NCI-H748 (cell line): ENCODE data around the gene BICDL1.
"Not testable (repeated sequence)": the region's sequence is repeated elsewhere in the genome, so short reads cannot be mapped to it uniquely, and the experiment has no call there.

Experiments
- DNase-seq: peaks from one replicate; lab custom pipeline; 2025; ENCODE audit not compliant: unreplicated experiment; lab: John Stamatoyannopoulos, UW

Gene BICDL1

DNA sequence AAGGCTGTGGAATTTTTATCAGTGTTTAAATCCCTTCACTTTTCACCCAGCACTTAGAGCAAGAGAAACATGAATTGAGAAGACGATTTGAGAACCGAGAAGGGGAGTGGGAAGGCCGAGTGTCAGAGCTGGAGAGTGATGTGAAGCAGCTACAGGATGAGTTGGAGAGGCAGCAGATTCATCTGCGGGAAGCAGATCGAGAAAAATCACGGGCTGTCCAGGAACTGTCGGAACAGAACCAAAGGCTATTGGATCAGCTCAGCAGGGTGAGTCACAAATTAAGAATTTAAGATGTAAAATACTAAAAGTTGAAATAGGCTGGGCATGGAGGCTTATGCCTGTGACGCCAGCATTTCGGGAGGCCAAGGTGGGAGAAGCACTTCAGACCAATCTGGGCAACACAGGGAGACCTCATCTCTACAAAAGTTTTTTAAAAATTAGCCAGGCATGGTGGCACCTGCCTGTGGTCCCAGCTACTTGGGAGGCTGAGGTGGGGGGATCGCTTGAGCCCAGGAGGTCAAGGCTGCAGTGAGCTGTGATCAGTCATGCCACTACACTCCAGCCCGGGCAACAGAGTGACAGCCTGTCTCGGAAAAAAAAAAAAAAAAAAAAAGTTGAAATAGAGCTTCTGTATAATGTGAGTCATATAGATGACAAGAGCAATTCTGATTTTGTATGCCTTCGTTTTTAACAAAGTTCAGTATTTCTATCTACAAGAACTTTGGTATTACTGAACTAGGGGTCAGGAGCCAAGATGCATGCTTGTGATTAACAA lies 9.6 kb downstream of the BICDL1 start:
- no peak for DNase-seq

DNA sequence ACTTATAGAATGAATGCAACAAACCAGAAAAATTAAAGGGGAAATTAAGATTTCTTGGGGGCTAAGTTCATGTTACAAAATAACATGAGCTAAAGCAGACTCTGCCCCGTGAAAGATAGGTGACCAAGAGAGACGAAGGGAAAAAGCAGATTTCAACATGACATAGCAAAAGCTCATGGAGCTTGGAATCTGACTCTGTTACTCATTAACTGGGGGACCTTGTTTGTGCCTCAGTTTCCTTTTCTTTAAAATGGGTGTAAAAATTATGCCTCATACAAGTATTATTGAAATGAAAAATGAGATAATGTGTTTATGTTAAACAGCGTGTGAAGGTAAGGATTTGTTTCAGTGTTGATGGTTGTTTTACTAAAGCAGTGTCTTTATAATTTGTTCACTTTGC lies 11.5 kb downstream of the BICDL1 start:
- DNase-seq = no peak

DNA sequence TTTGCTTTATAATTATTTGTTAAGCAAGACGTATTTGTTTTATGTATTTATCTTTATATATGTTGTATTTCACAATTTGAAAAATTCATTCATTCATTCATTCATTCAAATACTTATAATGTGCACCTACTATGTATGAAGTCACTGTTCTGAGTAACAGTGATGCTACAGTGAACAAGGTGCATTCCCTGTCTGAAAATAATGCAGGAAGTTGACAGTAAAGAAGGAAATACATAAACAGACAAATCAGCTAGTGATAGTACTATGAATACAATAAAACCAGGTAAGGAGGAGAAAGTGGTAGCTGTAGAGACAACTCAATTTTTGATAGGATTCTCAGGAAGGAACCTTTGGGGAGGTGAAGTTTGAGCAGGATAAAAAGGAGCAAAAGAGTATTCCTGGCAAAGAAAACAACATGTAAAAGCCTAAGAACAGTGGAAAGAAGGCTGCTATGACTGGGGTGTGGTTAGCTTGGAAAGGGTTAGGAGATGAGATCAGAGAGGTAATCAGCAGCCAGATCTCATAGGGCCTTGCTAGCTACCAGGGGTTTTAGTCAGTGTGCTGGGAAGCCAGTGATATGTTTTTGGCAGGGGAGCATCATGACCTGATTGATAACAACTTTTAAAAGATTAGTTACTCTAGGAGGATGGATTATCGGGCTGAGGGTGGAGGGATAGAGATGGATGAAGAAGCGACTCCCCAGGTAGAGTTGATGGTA lies 17.4 kb downstream of the BICDL1 start:
- no peak for DNase-seq

DNA sequence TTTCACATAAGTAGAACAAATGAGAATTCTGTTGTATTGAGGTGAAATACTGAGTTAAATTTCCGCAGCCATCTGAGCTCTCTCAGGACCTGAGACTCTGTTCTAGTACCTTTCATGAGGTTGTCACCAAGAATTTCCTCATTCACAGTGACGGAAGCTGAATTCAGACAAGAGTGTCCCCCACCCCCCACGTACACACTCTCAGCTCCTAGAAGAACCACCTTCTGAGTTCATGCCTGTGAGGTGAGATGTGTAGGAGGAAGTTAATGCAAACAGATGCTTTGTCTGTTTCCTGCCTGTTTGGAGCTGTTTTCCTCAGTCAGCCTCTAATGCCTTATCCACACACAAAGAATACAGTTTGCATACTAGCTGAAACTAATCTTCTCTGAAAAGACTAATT lies 18.2 kb downstream of the BICDL1 start:
- no peak for DNase-seq

DNA sequence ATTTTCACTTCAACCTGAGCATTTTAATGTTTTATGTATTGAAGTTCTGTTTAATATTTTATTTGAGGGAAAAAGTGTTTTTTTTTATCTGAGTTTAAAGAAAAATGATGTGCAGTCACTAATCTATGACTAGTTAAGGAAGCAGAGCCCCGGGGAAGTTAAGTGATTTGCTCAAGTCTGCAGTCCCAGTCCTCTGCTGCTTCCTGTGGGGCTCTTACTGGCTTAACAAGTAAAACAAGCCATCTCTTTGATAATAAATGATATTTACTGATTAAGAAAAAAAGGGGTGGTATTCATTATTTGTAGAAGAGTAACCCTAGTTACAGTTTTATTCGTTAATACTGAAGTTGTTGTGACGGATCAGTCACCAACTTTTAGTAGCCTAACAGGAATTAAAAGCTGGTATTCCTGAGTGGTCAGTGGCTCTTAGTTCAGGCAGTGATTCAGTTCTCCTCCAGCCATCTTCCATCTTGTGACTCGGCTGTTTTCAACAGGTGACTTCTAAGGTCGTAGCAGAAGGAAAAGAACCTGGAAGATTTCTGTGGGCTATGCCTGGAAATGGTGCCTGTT lies 21.7 kb downstream of the BICDL1 start:
- no peak for DNase-seq

DNA sequence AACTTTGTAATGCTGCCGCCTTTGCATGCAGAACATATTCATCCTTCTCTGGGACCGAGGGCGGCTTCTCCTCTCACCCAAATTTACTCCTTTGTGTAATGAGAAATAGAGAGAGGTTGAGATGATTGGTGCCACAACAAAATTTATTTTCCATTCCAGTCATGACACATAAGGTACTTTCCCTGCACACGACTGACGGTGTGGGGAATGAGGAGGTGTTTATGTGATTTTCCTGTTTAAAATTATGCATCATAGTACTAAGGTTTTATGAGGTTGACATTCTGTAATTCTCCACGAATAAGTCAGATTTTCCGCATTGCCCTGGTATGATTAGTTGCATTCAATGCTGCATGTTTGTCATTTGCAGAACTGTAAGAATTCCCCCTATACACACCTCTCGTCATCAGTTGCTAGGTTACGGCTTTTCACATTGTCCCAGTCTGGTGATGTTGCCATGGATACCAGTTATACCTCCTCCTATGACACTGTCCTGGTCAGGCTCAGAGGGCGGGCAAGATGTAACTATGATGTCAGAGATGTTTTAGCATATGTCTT lies 23.1 kb downstream of the BICDL1 start:
- DNase-seq = peak; percentile 71

DNA sequence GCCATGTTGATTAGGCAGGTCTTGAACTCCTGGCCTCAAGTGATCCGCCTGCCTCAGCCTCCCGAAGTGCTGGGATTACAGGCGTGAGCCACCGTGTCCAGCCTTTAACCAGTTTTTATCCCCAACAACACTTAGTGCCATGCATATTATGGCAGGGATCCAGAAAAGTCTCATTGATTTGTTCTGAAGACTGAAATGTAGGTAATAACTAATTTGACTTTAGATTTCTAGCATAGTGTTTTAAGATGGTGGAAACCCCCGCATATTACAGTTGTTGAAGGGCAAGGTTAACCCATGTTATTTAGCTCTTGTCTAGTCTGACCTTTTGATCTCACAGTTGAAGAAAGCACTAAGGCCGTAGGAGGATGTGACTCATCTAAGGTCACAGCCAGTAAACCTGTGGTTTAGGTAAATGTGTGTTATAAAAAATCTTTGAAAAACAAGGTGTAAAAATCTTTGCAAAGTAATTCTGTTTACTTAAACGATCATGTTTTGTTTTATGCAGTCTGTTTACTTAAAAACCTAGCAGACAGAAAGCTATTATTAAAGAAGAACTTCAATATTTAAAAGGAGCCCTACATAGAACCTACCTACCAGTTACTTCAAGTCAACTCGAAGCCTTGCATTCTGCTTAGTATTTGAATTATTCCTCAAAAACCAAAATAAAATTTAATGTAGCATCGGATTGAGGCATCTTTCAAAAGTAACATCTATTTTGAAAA lies 24.8 kb downstream of the BICDL1 start:
- no peak for DNase-seq

DNA sequence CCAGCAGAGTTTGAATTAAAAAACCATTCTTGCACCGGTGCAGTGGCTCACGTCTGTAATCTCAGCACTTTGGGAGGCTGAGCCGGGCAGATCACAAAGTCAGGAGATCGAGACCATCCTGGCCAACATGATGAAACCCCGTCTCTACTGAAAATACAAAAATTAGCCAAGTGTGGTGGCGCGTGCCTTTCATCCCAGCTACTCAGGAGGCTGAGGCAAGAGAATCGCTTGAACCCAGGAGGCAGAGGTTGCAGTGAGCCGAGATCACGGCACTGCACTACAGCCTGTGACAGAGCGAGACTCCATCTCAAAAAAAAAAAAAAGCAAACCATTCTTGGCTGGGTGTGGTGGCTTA lies 25.3 kb downstream of the BICDL1 start:
- not testable (repeated sequence) for DNase-seq

DNA sequence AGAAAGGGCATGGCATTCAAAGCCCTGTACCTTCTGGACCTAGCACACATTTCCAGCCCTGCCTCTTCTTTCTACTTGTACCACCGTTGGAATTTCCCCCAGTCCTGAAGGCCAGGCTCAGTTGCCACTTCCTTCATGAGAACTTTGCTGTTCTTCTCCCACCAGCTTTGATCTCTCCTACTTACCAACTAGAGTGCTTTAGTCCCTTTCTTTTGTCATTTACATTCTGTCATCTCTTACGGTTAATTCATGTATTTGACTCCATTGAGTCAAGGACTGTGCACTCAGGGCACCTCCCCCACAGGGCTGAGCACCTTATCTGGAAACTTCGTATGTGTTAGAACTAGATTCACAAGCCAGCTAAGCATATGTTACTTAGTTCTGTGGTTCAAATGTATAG lies 26.3 kb downstream of the BICDL1 start:
- DNase-seq = no peak

DNA sequence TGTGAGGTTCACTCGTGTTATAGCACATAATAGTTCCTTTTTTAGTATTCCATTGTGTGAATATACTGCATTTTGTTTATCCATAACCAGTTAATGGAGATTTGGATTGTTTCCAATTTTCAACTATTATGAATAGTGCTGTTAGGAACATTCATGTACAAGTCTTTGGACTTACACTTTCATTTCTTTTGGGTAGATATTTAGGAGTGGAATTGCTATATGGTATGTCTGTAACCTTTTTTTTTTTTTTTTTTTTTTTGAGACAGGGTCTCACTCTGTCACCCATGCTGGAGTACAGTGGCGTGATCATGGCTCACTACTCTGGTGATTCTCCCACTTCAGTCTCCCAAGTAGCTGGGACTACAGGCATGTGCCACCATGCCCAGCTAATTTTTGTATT lies 27.2 kb downstream of the BICDL1 start:
- not testable (repeated sequence) for DNase-seq

DNA sequence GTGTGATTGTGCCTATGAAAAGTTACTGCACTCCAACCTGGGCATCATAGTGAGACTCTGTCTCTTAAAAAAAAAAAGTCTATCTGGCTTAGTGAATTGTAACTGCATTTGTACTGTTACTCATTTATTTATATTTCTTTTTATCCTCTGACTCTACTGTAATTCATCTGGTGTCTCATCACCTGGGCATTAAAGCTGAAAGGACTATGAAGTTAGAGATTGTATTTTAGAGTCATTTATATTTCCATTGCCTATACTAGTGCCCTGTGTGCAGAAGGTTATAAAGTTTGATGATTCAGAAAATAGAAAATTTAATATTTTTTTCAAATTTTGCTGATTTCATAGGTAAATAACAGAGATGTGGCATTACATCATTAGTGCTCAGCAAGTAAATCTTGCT lies 30.2 kb downstream of the BICDL1 start:
- DNase-seq = no peak

DNA sequence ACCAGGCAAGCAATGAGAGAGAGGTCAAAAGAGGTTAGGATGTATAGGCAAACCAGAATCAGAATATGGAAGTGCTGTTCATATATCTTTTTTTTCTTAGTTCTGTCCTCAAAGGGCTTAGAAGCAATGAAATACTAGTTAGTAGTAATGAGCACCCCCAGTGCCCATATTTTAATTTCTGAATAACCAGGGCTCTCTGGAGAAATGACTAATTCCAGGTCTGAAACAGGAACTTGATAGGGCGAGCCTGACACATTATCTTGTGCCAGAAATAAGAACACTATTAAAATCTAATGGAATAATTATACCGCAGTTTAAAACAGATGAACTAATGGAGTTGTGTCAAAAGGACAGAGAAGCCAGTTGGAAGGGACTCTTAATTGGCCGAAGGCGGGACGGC lies 30.9 kb downstream of the BICDL1 start:
- no peak for DNase-seq

DNA sequence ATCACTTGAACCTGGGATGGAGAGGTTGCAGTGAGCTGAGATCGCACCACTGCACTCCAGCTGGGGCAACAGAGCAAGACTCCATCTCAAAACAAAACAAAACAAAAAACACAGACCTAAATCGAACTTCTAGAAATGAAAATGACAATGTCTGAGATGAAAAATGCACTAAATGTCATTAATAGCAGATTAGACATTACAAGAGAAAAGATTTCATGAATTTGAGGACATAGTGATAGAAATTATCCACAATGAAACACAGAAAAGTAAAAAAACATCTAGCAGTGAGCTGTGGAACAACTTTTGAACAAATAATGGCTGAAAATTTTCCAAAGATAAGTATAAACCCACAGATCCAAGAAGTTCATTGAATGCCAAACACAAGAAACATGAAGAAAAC lies 35.2 kb downstream of the BICDL1 start:
- no peak for DNase-seq

DNA sequence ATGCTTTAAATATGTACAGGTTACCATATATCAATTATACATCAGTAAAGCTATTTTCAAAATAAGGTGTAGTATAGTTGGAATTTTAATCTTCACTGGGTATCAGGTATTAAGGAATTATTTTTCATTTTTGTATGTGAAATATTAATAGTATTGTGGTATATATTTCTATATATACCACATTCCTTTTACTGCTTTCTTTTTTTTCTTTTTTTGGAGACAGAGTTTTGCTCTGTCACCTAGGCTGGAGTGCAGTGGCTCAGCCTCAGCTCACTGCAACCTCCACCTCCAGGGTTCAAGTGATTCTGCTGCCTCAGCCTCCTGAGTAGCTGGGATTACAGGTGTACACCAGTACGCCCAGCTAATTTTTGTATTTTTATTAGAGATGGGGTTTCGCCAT lies 36.6 kb downstream of the BICDL1 start:
- no peak for DNase-seq

DNA sequence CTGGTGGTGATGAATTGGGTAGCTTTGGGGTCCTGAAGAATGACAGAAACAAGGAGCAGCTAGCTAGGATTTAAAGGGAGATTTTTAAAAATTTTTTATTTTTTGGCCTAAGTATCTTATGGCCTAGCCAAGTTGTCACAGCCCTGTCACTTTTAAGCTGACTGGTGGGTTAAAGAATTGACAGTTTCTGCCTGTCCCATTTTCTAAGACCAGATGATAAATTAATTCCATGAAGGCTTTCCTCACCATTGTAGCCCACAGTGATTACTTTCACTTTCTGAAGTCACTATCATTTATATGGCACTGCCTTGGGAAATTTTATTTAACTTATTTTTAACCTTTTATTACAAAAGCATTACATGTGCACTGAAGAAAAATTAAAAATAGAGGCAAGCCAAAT lies 43.2 kb downstream of the BICDL1 start:
- no peak for DNase-seq

DNA sequence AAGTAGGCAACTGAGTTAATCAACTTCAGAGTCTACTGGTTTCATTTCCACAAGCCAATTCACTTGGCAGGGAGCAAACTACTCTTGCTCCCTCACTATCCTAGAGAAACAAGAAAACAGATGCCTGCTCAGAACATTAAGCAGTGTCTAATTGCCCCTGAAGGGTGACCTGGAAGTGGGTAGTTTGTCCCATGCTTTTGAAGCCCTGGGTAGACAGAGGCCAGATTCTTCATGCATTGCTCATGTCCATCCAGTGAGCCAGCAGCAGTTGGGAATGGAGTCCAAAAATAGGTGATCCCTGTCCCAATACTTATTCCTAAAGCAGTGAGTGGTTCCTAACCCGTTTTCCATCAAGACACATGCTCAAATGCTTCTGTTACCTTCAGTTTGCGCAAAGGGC lies 48.8 kb downstream of the BICDL1 start:
- DNase-seq = no peak

DNA sequence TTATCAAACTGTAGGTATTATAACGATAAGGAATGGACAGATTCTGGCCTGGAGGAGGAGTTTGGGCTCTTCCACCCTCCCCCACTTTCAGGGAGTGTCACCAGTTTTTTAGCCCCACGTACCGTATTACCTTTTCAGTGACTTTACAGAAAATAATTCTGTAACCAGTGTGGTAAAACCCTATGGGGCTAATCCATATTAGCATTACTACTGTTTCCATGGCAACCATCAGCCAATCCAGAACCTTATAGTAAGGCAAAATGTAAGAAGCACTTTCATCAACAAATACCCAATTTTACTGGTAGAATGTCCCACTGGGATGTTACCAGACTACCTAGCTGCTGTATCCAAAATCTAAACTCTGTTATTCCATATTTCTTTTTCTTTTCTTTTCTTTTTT lies 50.7 kb downstream of the BICDL1 start:
- no peak for DNase-seq

DNA sequence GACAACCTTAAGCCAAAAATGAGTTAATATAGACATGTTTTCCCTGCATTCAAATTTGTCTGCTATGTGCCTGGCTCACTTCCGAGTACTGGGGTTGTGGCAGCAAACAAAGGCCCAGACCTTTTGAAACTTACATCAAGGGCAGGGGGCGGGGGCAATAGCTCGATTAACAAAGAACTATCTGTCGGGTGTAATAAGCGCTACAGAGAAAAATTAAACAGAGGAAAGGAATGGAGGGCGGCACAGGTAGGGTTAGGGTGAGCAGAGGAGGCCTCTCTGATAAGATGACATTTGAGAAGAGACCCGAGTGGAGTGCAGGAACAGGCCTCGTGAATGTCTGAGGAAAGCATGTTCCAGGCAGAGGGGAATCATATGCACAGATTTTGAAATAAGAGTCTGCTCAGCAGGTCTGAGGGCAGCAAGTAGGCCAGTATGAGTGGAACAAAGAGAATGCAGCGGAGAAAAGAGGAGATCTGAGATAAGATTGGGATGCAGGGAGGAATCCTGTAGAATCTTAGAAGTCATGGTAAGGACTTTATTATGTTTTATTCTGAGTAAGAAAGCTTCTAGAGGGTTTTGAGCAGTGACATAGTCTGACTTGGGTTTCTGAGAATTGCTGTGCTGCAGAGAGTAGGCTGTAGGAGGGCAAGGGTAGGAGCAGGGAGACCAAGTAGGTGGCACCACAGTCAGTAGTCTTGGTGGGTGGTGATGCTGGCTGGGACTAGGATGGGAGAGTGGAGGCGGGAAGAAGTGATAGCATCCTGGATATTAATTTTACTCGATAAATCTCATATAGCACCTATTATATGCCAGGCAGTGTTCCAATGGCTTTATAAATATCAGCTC lies 52.6 kb downstream of the BICDL1 start:
- DNase-seq = no peak

DNA sequence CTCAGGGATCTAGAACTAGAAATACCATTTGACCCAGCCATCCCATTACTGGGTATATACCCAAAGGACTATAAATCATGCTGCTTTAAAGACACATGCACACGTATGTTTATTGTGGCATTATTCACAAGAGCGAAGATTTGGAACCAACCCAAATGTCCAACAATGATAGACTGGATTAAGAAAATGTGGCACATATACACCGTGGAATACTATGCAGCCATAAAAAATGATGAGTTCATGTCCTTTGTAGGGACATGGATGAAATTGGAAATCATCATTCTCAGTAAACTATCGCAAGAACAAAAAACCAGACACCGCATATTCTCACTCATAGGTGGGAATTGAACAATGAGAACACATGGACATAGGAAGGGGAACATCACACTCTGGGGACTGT lies 56.3 kb downstream of the BICDL1 start:
- DNase-seq = not testable (repeated sequence)

DNA sequence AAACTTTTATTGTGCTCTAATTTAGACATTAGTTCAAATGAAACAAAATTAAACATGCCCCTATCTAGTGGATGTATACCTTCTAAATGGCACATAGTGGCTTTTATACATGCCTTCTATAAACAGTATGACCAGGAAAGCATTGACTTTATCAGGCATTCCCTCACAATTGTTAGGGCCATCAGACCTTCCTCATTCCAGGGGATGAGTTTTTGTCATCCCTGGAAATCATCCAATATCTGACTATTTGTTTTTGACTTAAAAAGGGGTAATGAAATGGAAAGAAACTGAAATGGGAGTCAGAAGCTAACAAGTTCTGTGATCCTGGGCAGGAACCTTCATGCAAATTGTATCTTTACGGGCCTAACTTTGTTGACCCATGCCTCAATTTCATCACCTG lies 58.0 kb downstream of the BICDL1 start:
- no peak for DNase-seq

DNA sequence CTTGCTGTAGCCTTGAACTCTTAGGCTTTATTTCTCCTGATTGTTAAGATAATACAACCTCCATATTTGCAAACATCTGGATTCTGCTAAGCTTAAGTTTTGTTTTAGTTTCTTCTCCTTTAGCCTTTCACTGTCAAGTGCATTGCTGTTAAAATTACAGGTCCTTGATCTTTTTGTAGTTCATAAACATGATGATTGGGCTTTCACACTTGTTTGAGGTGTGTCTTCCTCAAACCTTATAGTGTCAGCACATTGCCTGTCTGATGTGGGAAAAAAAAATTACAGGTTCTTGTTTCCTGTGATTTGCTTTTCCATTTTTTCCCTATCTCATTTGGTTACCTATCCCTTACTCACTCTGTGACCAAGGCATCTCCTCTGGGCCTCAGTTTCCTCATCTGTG lies 59.2 kb downstream of the BICDL1 start:
- DNase-seq = no peak
